Measurements from ENCODE around the gene DERL3.
A peak's percentile ranks its signal among the peaks of the same experiment; 100 is the strongest.
"Not testable (repeated sequence)": the region's sequence is repeated elsewhere in the genome, so short reads cannot be mapped to it uniquely, and the experiment has no call there.

DERL3 gene

DNA sequence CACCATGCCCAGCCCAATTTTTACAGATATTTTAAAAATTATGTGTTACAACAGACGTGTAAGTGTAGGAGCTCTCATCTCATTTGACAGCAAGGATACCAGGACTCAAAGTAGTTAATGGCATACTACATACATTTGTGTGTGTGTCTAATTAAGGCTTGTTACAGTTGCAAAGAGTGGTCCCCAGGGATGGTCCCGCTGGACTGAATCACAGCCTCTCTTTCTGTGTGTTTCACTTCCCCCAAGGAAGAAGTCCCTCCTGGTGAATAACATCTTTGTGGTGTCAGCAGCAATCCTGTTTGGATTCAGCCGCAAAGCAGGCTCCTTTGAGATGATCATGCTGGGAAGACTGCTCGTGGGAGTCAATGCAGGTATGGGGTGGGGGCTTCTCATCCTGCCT is 36.1 kb upstream of the DERL3 start:
- no peak for DNase-seq (ENCODE audit: low read depth)
- H3K4me3 ChIP-seq (ENCODE audit: low read depth, low read length) = no peak overlapping the region
- TF ChIP-seq, protein P1, sequence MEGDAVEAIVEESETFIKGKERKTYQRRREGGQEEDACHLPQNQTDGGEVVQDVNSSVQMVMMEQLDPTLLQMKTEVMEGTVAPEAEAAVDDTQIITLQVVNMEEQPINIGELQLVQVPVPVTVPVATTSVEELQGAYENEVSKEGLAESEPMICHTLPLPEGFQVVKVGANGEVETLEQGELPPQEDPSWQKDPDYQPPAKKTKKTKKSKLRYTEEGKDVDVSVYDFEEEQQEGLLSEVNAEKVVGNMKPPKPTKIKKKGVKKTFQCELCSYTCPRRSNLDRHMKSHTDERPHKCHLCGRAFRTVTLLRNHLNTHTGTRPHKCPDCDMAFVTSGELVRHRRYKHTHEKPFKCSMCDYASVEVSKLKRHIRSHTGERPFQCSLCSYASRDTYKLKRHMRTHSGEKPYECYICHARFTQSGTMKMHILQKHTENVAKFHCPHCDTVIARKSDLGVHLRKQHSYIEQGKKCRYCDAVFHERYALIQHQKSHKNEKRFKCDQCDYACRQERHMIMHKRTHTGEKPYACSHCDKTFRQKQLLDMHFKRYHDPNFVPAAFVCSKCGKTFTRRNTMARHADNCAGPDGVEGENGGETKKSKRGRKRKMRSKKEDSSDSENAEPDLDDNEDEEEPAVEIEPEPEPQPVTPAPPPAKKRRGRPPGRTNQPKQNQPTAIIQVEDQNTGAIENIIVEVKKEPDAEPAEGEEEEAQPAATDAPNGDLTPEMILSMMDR (IDR thresholded peaks at IDR 0.05; ENCODE audit: low read depth, low read length, missing control alignments) = no peak

DNA sequence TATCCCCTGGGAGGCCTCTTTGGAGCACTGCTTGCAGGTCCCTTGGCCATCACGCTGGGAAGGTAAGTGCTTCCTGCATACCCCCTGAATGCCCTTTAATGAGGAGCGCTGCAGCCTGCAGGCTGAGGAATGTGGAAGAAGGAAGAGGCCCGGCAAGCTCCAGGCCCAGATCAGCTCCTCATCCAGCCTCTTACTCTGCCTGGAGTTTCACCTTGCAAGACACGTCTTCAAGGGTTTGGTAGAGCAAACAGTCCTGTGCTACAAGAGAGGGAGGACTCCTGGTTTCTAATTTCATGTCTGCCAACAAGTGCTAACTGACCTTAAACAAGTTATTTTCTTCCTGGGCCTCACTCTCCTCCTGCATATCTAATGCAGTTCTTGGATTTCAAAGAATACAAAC is 29.8 kb upstream of the DERL3 start:
- TF ChIP-seq, protein P1 (IDR thresholded peaks at IDR 0.05; ENCODE audit: low read depth, low read length, missing control alignments) = no peak
- no peak for DNase-seq (ENCODE audit: low read depth)

DNA sequence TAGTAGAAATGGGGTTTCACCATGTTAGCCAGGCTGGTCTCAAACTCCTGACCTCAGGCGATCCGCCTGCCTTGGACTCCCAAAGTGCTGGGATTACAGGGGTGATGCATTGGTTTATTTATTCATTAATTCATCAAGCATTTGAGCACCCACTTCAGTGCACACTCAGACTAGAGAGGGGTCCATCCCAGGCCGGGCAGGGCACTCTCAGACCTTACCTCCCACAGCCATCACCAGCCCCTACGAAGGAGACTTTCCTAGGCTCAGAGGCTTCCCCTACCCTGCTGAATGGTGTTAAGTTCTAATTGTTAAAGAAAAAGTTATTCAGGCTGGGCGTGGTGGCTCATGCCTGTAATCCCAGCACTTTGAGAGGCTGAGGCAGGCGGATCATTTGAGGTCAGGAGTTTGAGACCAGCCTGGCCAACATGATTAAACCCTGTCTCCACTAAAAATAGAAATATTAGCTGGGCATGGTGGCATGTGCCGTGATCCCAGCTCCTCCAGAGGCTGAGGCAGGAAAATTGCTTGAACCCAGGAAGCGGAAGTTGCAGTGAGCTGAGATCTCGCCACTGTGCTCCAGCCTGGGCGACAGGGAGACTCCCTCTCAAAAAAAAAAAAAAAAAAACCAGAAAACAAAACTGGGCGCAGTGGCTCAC is 25.8 kb upstream of the DERL3 start:
- H3K4me3 ChIP-seq (ENCODE audit: low read depth, low read length); DNase-seq (ENCODE audit: low read depth): not testable (repeated sequence)

More for the DNA sequence above, 29.8 kb upstream of the DERL3 start:
- H3K4me3 ChIP-seq (ENCODE audit: low read depth, low read length) = no peak overlapping the region

DNA sequence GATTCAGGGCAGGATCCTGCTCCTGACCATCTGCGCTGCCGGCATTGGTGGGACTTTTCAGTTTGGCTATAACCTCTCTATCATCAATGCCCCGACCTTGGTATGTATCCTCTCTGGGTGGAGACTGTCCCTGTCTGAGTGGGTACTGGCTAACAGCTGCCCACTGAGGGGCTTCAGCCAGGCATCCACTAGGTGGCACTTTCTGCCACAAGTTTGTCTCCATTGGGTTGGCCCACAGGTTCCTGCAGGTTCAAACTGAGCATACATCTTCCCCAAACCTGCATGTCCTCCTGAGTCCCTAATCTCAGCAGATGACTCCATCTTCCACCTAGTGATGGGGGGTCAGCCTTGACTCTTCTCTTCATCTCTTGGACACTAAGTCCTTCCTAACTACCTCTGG is 23.3 kb upstream of the DERL3 start:
- TF ChIP-seq, protein P1 (IDR thresholded peaks at IDR 0.05; ENCODE audit: low read depth, low read length, missing control alignments) = peak; percentile 78
- no peak overlapping the region for H3K4me3 ChIP-seq (ENCODE audit: low read depth, low read length)
- no peak for DNase-seq (ENCODE audit: low read depth)

DNA sequence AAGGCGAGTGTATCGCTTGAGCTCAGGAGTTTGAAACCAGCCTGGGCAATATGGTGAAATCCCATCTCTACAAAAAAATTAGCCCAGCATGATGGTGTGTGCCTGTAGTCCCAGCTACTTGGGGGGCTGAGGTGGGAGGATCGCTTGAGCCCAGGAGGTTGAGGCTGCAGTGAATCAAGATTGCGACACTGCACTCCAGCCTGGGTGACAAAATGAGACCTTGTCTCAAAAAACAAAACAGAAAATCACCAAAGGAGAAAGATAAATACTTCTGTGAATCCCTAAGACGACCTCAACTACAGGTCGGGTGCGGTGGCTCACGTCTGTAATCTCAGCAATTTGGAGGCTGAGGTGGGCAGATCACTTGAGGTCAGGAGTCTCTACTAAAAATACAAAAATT is 21.4 kb upstream of the DERL3 start:
- not testable (repeated sequence) for H3K4me3 ChIP-seq (ENCODE audit: low read depth, low read length); DNase-seq (ENCODE audit: low read depth)

DNA sequence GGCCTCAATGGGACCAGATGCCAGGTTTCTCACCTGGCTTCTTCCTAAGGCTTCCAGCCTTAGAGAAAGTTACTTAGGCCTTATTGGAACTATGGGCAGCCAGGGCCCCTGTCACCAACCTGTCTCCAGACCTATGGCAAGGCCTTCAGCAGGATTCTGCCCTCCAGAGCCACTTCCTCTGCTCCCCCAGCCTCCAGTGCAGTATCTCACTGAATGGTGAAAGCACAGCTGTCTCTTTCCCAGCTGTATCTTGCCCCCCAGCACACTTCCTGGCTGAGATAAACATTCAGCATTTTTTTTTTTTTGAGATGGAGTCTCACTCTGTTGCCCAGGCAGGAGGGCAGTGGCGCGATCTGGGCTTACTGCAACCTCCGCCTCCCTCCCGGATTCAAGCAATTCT is 20.4 kb upstream of the DERL3 start:
- TF ChIP-seq, protein P1 (IDR thresholded peaks at IDR 0.05; ENCODE audit: low read depth, low read length, missing control alignments) = no peak
- no peak for DNase-seq (ENCODE audit: low read depth)
- no peak overlapping the region for H3K4me3 ChIP-seq (ENCODE audit: low read depth, low read length)

DNA sequence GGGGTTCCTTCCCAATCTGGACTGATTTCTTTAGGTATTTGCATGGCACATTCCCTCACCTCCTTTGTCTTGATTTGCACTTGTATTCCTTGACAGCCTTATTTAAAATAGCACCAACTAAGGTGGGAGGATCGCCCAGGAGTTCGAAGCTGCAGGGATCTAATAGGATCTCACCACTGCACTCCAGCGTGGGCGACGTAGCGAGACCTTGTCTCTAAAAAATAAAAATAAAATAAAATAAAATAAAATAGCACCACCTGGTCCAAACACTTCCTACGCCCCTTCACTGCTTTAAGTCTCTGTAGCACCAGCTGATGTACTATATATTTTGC is 19.6 kb upstream of the DERL3 start:
- H3K4me3 ChIP-seq (ENCODE audit: low read depth, low read length) = peak overlapping the region; percentile 77
- TF ChIP-seq, protein P1 (IDR thresholded peaks at IDR 0.05; ENCODE audit: low read depth, low read length, missing control alignments) = no peak
- DNase-seq (ENCODE audit: low read depth) = no peak

DNA sequence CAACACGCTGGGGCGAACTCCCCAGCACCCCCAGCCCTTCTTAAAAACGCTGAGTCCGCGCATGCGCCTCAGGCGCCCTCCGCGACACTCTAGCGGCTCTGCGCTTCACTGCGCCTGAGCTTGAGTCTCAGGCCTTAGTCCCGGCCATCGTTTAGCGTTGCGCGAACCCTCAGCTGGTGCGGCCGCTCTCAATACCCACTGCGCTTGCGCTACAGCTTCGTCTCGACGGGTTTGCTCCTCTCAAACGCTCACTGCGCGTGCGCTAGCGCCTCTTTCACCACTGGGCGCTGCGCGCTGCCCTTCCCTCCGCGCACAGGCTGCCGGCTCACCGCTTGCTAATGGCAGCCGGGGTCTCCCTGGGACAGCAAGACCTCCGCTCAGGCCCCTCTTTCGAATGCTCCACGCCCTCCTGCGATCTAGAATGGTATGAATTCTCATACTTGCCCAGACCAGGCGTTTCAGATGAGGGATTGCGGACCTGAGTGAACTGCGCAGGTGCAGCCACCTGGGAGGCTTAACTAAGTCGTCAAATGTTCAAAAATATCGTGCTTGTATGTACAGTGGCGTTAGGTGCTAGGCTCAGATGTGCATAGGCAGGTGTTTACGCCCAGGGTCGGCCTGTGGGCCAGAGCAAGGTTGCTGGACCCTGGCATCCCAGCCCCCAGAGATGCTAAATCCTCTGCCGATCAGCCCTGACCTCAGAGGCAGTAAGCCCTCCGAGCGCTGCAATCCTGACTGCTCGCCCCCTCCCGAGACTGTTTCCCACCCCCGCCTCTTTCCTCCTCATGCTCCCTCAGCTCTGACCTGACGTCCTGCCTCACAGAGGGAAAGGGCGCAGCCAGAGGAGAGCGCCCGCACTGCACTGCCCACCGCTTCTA is 19.0 kb upstream of the DERL3 start, which contains the start of gene SLC2A11:
Gene SLC2A11 (plus strand): TSS at position 270 of the 878 bp plus-strand sequence. CDS start 125 bp downstream, at position 395.
- peak within 1 kb of the TSS; percentile 77 for H3K4me3 ChIP-seq (ENCODE audit: low read depth, low read length)
- TF ChIP-seq, protein P1 (IDR thresholded peaks at IDR 0.05; ENCODE audit: low read depth, low read length, missing control alignments) = peak; percentile 38
- peak; percentile 97 for DNase-seq (ENCODE audit: low read depth)

All from GM12864 (cell line).